ENCODE results near the gene TNF.

The TNF gene

DNA sequence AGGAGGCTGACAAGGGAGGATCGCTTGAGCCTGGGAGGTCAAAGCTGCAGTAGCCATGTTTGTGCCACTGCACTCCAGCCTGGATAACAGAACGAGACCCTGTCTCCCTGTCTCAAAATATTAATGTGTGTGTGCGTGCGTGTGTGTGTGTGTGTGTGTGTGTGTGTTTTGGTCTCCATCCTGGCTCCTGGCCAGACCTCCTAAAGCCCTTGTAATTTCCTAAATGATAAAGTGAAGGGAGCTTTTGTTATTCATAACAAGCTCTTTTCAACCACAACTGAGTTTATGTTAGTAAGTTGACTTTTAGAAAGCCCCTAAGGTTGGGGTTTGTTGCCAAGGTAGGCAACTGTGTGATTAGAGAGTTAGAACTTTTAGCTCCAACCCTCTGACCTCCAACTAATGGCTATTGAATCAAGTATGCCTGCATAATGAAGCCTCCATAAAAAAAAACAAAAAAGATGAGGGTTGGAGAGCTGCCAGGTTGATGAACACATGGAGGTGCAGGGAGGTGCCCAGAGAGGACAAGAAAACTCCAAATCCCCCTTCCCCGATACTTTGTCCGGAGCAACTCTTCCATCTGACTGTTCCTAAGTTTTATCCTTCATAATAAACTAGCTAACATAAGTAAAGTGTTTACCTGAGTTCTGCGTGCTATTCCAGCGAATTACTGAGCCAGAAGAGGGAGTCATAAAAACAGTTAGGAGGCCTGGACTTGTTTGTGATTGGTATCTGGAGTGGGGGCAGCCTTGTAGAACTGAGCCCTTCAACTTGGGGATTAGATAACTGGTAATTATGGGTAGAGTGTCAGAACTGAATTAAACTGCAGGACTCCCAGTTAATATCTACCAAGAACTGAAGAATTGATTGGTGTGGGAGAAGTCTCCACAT, 34.4 kb downstream of the TNF start:
- TF ChIP-seq POLR2AphosphoS5 (IDR thresholded peaks at IDR 0.05; ENCODE audit: low read depth, low read length) (no peak), TAF1 (IDR thresholded peaks at IDR 0.05; ENCODE audit: borderline replicate concordance, low read depth, low read length) (no peak), POLR2A (IDR thresholded peaks at IDR 0.05; ENCODE audit: low read depth, low read length) (no peak)
- DNase-seq (ENCODE audit: insufficient read length) = no peak
- FAIRE-seq = no peak

DNA sequence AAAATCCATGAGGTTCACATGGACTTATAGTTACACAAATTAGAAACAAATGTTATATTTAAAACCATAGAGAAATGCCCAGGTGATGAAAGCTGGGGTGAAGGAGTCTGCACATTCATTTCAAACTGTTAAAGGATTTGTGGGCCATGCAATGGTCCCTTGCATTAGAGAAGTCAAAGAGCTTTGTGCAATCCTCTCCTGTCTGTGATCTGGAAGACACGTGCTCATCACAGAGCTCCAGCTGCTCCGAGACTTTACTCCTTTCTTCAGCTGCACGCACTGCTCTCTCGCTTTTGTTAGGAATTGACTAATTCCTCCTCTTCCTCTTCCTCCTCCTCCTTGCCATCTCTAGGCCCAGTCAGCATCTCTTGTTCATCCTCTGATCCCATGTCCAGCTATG, 35.6 kb downstream of the TNF start:
- TF ChIP-seq POLR2AphosphoS5 (IDR thresholded peaks at IDR 0.05; ENCODE audit: low read depth, low read length) = no peak
- TF ChIP-seq POLR2A (IDR thresholded peaks at IDR 0.05; ENCODE audit: low read depth, low read length) = no peak
- no peak for TF ChIP-seq TAF1 (IDR thresholded peaks at IDR 0.05; ENCODE audit: borderline replicate concordance, low read depth, low read length)
- FAIRE-seq = no peak
- no peak for DNase-seq (ENCODE audit: insufficient read length)

DNA sequence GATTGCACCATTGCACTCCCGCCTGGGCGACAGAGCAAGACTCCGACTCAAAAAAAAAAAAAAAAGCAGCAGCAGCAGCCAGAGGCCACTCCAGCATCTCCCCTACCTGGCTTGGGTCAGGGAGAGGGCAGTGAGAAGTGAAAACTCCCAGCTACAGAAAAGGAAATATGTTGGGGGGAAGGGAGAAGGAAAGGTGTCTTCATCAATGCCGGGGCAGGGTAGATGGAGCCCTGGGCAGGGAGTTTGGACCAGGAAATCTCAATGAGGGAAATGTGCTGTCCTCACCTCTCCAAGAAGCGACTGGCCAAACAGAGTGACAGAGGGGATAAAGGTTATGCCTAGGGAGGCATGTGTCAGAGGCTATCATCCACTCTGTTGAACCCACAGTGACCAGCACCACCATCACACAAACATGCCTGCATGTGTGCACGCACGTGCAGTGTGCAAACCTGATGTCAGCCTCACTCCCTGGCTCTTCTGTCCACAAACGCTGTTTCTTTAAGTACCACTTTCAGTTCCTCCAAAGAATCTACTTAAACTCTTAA, 38.8 kb downstream of the TNF start:
- no peak for FAIRE-seq
- DNase-seq (ENCODE audit: insufficient read length) = no peak
- TF ChIP-seq POLR2A (IDR thresholded peaks at IDR 0.05; ENCODE audit: low read depth, low read length) = no peak
- no peak for TF ChIP-seq POLR2AphosphoS5 (IDR thresholded peaks at IDR 0.05; ENCODE audit: low read depth, low read length)
- TF ChIP-seq TAF1 (IDR thresholded peaks at IDR 0.05; ENCODE audit: borderline replicate concordance, low read depth, low read length) = no peak

DNA sequence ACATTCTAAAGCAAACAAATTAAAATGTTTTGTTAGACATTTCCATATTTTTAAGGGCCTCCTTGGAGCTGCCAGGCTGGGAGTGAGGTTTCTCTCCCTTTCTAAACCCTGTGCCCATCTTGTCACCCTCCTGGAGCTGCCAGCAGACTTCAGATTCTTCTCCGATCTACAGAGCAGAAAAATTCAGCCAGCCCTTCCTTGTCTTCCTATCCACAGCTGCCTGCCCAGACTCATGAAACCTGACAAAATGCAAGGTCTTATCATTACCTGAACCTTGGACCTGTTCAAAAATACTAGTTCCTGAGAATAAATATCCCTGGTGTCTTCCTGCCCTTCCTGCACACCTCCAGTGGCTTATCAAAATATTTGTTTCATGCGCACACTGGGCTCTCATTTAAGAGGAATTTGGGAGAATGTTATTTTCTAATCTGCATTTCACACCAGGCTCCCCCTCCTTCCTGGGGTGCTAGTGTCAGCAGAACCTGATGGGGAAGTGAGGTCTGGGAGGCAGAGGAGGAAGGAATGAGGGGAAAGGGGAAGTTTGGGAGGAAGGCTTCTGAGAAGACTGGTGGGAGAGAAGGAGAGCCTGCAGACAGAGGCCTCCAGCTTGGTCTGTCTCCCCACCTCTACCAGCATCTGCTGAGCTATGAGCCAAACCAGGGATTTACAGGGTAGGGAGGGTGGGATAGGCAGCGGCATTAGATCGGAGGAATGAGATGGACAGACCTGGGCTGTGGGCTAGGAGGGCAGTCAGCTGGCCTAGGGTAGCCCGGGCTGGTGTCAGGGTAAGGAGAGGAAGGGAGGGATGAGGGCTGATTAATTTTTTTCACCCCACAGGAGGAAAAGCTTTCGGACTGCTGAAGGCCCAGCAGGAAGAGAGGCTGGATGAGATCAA, 39.6 kb downstream of the TNF start, which contains the start of gene AIF1:
AIF1 (plus strand) TSS at position 551 of the 895 bp plus-strand sequence; CDS start at position 647, 96 bp downstream.
- DNase-seq (ENCODE audit: insufficient read length) = no peak
- TF ChIP-seq TAF1 (IDR thresholded peaks at IDR 0.05; ENCODE audit: borderline replicate concordance, low read depth, low read length) (no peak), POLR2A (IDR thresholded peaks at IDR 0.05; ENCODE audit: low read depth, low read length) (no peak), POLR2AphosphoS5 (IDR thresholded peaks at IDR 0.05; ENCODE audit: low read depth, low read length) (no peak)

DNA sequence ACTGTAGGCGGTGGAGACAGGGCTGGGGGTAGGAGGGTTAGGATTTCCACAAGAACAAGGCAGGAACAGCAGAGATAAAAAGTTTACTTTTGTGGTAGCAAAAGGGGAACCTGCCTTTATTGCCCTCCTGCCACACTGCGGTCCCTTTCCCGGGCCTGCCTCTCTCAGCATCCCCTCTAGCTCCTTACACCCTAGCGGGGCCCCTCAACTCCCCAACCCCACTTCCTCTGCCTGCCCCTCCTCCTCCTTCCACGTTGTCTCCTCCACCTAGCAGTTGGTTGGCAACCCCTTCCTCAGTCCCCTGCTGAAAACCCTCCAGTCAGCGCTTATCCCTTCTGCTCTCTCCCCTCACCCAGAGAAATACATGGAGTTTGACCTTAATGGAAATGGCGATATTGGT, 40.4 kb downstream of the TNF start:
- no peak for DNase-seq (ENCODE audit: insufficient read length)
- 0 out of 2 replicates have a peak, but pooled peaks have one; percentile 29 for TF ChIP-seq POLR2A (IDR thresholded peaks at IDR 0.05; ENCODE audit: low read depth, low read length)
- TF ChIP-seq POLR2AphosphoS5 (IDR thresholded peaks at IDR 0.05; ENCODE audit: low read depth, low read length) = no peak
- no peak for FAIRE-seq

More for the DNA sequence above, 39.6 kb downstream of the TNF start, which contains the start of gene AIF1:
- FAIRE-seq = no peak

DNA sequence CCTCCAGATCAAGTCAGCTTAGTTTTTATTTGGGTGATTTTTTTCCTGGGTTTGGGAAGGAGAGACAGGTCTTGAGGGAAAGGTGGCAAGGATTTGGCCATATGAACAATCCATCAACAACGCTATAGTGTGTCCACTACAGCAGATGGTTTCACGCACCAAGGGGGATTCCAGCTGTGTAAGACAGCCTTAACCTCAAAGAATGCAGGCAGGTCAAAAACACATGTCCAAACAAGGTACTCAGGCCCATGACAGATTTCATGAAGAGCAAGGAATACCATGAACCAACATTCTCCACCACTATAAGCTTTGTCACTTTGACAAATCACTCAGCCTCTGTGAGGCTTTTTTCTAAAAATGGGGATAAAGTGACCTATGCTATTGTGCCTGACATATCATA, 41.6 kb downstream of the TNF start:
- TF ChIP-seq TAF1 (IDR thresholded peaks at IDR 0.05; ENCODE audit: borderline replicate concordance, low read depth, low read length) = no peak
- TF ChIP-seq POLR2AphosphoS5 (IDR thresholded peaks at IDR 0.05; ENCODE audit: low read depth, low read length) = no peak
- TF ChIP-seq POLR2A (IDR thresholded peaks at IDR 0.05; ENCODE audit: low read depth, low read length) = no peak
- DNase-seq (ENCODE audit: insufficient read length) (no peak), FAIRE-seq (peak; percentile 58)

DNA sequence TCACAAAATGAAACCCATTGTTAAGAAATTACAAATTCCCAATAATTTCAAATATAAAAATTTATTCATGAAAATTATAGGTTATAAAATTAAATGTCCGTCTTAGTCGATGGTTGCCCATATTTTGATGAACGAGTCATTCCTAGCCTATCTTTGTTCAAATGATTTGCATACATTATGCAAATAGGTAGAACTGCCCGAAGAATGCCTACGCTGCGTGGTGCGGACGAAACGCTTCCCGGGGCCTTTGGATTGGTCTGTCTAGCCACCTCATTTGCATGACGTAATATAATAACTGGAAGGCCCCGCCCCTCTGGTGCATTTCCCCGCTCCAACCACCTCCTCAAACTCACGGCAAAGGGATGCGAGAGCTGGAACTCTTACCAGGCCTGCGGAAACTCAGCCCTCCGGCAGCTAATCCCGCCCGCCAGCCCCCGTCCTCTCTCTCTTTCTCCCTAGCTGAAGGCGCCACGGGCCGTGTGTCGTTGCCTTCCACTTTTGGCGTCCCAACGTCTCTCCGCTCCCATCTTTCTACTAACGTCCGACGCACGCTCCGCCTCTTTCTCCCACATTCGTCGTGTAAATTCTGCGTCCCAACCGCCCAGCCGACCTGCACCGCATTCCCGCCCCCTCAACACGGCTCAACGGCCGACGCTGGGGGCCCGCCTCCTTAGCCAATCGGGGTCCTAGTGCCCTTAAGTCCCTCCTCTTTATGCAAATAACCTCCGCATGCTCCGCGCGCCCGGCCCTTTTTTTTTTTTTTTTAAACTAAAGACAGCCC, 44.6 kb downstream of the TNF start:
- peak; percentile 93 for FAIRE-seq
- TF ChIP-seq TAF1 (IDR thresholded peaks at IDR 0.05; ENCODE audit: borderline replicate concordance, low read depth, low read length) = peak; percentile 54; the same call in 1 of the 2 replicates
- peak; percentile 83 for TF ChIP-seq POLR2A (IDR thresholded peaks at IDR 0.05; ENCODE audit: low read depth, low read length)
- peak; percentile 94 for TF ChIP-seq POLR2AphosphoS5 (IDR thresholded peaks at IDR 0.05; ENCODE audit: low read depth, low read length)
- DNase-seq (ENCODE audit: insufficient read length) = peak; percentile 89

DNA sequence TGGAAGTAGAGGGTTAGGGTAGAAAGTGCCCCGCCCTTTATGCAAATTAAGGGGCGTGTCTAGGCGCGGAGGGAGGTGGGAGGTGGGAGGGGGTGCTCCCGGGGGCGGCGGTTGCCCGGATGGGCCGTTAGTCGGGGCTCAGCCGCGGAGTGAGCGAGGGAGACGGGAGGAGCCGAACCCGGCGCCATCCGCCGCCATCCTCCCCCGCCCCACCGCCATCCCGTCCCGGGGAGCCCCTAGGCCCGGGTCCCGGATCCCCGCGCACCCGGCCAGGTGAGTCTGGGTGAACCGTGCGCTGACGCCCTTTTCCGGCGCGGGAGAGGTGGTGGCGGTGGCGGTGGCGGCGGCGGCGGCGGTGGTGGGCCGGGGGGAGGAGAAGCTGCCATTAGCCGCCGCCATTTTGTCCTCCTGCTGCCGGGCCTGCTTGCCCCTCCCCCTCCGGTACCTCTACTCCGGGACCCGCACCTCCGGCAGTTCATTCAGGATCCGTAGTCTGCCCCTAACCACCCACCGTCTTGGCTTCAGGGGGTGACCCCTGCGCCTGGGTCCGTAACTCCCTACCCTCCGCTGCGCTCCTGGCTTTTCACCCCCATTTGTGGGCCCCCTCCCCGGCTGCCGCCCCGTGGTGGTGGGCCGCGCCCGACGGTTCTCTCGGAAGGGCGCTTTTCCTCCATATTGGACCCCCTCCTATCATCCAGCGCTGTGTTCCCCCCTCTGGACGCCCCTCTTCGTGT, 45.4 kb downstream of the TNF start, which contains the start of gene PRRC2A:
PRRC2A (plus strand) TSS at position 130 of the 734 bp plus-strand sequence. CDS start 2,075 bp downstream, outside the sequence.
- FAIRE-seq = no peak
- peak; percentile 75 for DNase-seq (ENCODE audit: insufficient read length)
- TF ChIP-seq POLR2AphosphoS5 (IDR thresholded peaks at IDR 0.05; ENCODE audit: low read depth, low read length) (no peak), POLR2A (IDR thresholded peaks at IDR 0.05; ENCODE audit: low read depth, low read length) (peak; percentile 66), TAF1 (IDR thresholded peaks at IDR 0.05; ENCODE audit: borderline replicate concordance, low read depth, low read length) (peak; percentile 79)

DNA sequence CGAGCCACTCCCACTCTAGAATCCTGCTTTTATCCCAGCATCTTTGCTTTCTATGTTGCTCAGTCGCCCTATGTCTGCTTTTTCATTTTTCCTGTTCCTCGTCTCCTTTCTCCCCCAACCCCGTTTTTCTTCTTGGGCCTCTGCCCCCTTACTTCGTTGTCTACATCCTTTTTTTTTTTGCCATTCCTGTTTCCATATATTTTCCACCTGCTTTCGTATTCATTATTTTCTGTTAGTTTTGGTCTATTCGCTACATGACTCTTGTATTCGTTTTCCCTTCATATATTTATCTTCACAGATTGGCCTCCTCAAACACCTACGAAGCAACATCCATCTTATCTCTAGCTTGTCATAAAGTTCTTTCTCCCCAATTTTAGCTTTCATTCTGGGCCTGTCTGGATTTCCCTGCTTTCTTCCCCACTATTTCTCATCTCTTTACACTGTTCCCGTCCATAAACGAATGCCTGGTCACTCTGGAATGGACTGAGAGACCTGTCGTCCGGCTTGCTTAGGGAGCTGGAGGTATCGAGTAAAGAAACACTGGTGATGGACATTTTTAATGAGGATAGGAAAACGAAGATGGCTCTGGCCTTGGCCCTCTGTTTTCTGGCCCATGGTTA, 46.1 kb downstream of the TNF start:
- TF ChIP-seq TAF1 (IDR thresholded peaks at IDR 0.05; ENCODE audit: borderline replicate concordance, low read depth, low read length) (no peak), POLR2AphosphoS5 (IDR thresholded peaks at IDR 0.05; ENCODE audit: low read depth, low read length) (no peak), POLR2A (IDR thresholded peaks at IDR 0.05; ENCODE audit: low read depth, low read length) (no peak)
- FAIRE-seq (no peak), DNase-seq (ENCODE audit: insufficient read length) (no peak)

Data from GM12892 (cell line).